Esophagus squamous epithelium (tissue), 4 donors: ENCODE data around the gene CLASP2.

Source experiments
- CTCF ChIP-seq, 6 experiments: fragments of 450-650 bp in 4 of 6; fragments of 200-600 bp in 2 of 6; sonication (generic) in 2 of 6; IDR thresholded peaks; one replicate each; pipeline ENCODE4 v1.5.1; 2016 to 2019; ENCODE audit warnings: antibody characterized with exemption in 6 of 6, mild to moderate bottlenecking in 4 of 6, moderate library complexity in 4 of 6
- POLR2A ChIP-seq, 4 donors: fragments of 450-650 bp; IDR thresholded peaks; one replicate each; pipeline ENCODE4 v1.6.1; 2017; ENCODE audit warnings: antibody characterized with exemption in 4 of 4, mild to moderate bottlenecking in 4 of 4, moderate library complexity in 3 of 4

GRCh38 chr3:33505027-33505426 is 213.0 kb downstream of the CLASP2 start:
- no peak for TF ChIP-seq CTCF (IDR thresholded peaks at IDR 0.05)
- TF ChIP-seq POLR2A (IDR thresholded peaks at IDR 0.05): no peak
